HG03457 (cell line): Measurements from ENCODE around the gene GFRA1.

Experiments used
- ATAC-seq: cut with Tn5 transposase; IDR thresholded peaks from one replicate; pipeline ENCODE4 v1.9.1; 2021; ENCODE audit warnings: moderate number of reproducible peaks; ENCODE audit not compliant: unreplicated experiment

The GFRA1 gene

GRCh38 chr10:116133634-116134033, 139.4 kb downstream of the GFRA1 start:
- ATAC-seq: no peak

DNA sequence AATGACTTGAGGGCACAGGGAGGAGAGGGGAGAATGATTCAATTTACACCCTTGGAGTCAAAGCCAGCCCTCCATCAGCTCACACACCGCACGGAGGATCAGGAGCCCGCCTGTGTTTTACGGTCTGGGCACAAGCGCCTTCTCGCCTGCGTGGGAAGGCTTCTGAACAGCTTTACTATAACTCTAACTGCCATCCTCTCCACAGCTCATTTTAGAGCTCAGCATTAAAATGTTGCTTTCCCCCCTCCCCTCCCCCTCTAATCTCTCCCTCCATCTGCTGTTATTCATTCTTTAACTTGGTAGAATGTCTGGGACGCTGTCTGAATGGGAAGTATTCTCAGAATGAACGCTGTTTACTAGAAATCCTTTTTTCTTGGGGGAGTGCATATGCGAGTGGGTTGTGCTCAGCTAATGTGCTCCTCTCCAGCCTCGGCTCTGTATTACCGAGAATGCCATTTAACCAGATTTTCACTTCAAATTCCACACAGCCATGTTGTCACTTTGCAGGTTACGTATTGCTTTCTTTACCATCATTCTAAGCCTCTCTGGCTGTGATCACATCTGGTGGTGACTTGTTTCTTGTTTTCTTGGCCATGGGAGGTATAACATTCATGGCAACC, 140.1 kb downstream of the GFRA1 start:
- ATAC-seq: no peak

DNA sequence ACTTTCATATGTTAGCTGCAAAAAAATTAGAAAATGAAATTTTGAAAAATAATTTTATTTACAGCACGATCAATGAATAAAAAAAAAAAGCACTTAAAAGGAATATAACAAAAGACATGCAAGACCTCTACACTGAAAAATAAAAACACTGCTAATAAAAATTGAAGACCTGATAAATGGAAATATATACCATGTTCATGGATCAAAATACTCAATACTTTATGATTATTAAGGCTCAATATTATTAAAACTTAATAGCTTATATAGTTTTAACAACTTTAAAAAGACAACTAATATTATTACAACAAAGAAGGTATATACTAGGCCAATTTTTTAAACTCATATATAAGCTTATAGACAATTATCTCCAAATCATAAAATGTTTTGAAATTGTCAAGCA, 143.0 kb downstream of the GFRA1 start:
- ATAC-seq: no peak

- ATAC-seq: no peak
Observed at GRCh38 chr10:116126954-116127695, 145.9 kb downstream of the GFRA1 start.

GRCh38 chr10:116126239-116126638, 146.8 kb downstream of the GFRA1 start:
- ATAC-seq: no peak

GRCh38 chr10:116125180-116125579, 147.8 kb downstream of the GFRA1 start:
- no peak for ATAC-seq

DNA sequence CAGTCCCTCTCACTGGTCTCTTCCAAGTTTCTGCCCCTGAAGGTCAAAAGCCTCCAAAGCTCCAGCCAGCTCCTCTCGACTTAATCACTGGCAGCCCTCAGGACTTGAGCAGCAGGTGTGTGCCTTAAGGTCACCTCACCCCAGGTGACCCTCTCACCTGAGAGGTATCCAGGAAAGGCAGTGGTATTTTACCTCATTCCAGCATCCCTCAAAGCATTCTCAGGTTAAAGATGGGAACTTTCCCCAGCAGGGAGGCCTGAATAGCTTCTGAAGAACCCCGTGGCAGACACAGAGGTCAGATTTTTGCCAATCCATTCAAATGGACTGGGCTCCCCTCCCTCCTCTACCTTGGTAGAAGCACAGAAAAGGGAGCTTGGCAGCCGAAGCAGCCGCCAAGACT, 148.2 kb downstream of the GFRA1 start:
- no peak for ATAC-seq

DNA sequence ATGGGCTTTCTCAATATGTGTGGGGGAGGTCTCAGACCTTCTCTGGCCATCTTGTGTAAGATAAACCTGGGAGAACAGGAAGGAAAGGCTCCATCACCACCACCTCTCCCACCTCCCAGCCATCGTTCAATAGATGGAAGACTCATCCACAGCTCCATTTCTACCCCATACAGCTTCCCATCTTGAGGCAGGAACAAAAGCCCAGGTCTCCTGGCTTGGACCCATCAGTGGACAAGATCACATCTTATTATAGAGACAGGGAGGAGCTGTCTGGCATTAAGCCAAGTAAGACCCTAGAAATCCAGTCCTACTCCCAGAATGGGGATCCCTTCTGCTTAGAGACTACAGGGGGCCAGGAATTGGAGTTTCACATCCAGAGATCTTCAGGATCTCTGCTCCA, 150.3 kb downstream of the GFRA1 start:
- ATAC-seq: no peak

DNA sequence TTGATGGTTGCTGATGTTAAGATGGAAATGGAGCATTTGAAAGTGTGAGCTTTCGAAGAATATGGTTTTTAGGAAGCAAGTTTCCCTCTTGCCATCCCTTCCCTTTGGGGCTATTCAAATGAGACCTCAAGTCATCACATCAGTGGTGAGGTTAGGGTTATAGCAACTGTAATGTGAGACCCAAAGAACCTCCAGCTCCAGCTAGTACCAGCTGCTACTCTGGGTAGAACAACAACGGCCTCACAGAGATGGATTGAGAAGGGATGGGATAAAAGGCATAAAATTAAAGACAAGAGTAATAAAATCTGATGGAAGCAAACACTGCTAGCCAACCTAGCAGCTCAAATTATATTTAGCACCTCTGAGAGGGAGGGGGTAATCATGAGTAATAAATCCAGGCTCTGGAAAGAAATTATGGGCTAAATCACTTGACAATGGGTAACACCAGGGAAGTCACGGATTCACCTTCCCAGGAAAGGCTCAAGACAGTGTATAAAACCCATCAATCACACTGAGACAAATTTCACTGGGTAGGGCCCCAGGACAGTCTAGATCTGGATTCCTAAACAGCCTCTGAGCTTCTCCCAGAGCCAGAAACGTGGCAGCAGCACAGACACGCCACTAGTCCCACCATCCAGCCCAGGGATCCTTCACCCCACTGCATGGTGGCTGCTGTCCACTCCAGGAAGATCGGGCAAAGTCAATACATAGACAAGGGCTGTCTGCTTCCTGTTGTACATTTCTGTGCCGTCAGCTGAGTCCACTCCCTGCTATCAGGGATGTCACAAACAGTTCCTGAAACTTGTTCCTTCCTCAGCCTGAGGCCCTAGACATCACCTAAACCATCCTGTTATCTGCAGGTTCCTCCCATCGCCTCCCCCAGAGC, 151.1 kb downstream of the GFRA1 start:
- ATAC-seq: no peak

GRCh38 chr10:116120688-116121455, 152.1 kb downstream of the GFRA1 start:
- no peak for ATAC-seq

GRCh38 chr10:116118847-116119246, 154.2 kb downstream of the GFRA1 start:
- no peak for ATAC-seq

- no peak for ATAC-seq
Observed at GRCh38 chr10:116115797-116116196, 157.2 kb downstream of the GFRA1 start.

DNA sequence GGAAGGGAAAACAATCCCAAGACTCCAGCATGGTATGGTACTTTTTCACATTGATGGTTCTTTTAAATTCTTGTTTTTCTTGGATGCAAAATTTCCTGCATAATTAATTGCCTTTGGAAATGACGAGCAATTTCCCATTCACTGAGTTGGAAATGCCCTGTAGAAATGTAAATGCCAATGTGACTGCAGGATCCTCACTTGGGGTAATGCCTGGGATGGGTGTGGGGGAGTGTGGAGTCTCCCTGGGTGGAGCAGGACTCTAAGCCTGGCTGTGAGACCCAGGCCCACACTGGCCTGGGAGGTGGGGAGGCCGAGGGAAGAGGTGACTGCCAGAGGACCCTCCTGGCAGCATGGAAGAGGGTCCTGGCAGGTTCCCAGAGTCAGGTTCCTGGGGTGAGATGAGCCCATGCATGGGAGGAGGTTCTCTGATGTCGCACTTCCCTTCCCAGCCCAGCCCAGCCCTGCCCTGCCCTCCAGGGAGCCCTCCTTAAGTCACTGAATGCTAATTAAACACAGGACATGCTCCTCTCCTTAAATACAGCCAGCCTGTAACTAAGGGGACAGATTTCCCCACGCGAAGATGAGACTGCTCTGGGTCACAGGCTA, 157.9 kb downstream of the GFRA1 start:
- no peak for ATAC-seq

- no peak for ATAC-seq
Observed at GRCh38 chr10:116113721-116114501, 159.1 kb downstream of the GFRA1 start.

- ATAC-seq: no peak
Observed at GRCh38 chr10:116112232-116113231, 160.5 kb downstream of the GFRA1 start.

GRCh38 chr10:116111483-116112095, 161.4 kb downstream of the GFRA1 start:
- ATAC-seq: no peak

DNA sequence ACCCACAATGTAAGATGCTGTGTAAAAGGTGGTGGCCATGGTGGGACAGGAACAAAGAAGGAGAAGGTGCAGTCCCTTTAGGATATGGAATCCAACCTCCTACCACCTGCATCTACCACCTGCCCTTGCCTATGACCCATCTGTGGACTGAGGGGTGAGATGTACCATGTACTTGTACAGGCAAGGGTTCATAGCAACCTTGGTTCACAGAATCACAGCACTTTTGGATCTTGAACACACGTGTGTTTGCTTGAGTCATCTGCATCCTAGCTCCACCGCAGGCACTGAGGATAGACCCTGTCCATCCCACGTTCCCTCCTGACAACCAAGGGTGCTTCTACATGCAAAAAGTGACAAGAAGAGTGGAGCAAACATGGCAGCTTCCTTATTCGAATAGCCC, 162.3 kb downstream of the GFRA1 start:
- no peak for ATAC-seq

GRCh38 chr10:116109881-116110280, 163.1 kb downstream of the GFRA1 start:
- no peak for ATAC-seq
